HCT116 (cell line): ENCODE measurements around the gene LILRA2. TPM values are rescaled to one million over a fixed set of nuclear protein-coding genes. Genes with fewer than 3 reads are reported as not detected.

Source experiments
- ATAC-seq: fragments of 200-7000 bp; cut with Tn5 transposase; 2 replicates; pipeline ENCODE4 v1.9.1; 2020; ENCODE audit warnings: mild to moderate bottlenecking, moderate library complexity
- BruUV-seq: library from RNA; stranded (reverse); fragments of 400-500 nt; replicated peaks from 2 replicates; lab custom pipeline; 2021; lab: Mats Ljungman, UMichigan
- CTCF ChIA-PET: fragments of 300-600 bp; sonication (Branson Sonifier 250); formaldehyde crosslinking; loops from one replicate; lab custom pipeline; 2021; ENCODE audit warnings: antibody characterized with exemption; lab: Charles Lee
- POLR2A ChIA-PET: fragments of 300-600, 350-600 bp; sonication (Branson Sonifier 250); formaldehyde crosslinking; loops from one replicate; lab custom pipeline; 2021; ENCODE audit warnings: antibody characterized with exemption; lab: Charles Lee
- RAD21 ChIA-PET, 2 experiments: fragments of 300-600 bp; sonication (Branson Sonifier 250); formaldehyde crosslinking; loops; one replicate each; lab custom pipeline; 2023; ENCODE audit warnings: low total read pairs in 2 of 2; ENCODE audit not compliant: uncharacterized antibody in 2 of 2, unreplicated experiment in 2 of 2, low non-redundant PET in 1 of 2; lab: Charles Lee
- DNase-seq: peaks from one replicate; pipeline ENCODE4 v3.0.0-alpha.2; 2010; ENCODE audit warnings: low read depth, low spot score
- H2AFZ ChIP-seq: fragments of 200-600 bp; shearing (Covaris generic), sonication (generic); 2 replicates; pipeline ENCODE4 v1.6.1; 2017; ENCODE audit warnings: low read depth, mixed run types, mixed read lengths, antibody characterized with exemption, low read length; ENCODE audit not compliant: poor library complexity, severe bottlenecking
- H3K27ac ChIP-seq: 2 replicates; pipeline ENCODE4 v1.5.1; 2012; ENCODE audit warnings: low read depth, low read length
- H3K27me3 ChIP-seq: fragments of 200-600 bp; sonication (generic); 2 replicates; pipeline ENCODE4 v1.6.1; 2016; ENCODE audit warnings: mixed run types, low read length, mixed read lengths; ENCODE audit not compliant: insufficient read depth
- H3K36me3 ChIP-seq, 2 experiments: fragments of 200-500 bp in 1 of 2; fragments of 200-600 bp in 1 of 2; sonication (Bioruptor generic) in 1 of 2; sonication (generic) in 1 of 2; 2 replicates each; pipeline versions ENCODE4 v1.5.1 to v1.6.1; 2014 to 2016; ENCODE audit warnings: low read length in 2 of 2, inconsistent platforms in 1 of 2, mixed read lengths in 1 of 2, mixed run types in 1 of 2; ENCODE audit not compliant: insufficient read depth in 2 of 2, control insufficient read depth in 1 of 2
- H3K4me1 ChIP-seq, 2 experiments: fragments of 200-600 bp in 1 of 2; sonication (generic) in 1 of 2; 2 replicates each; pipeline versions ENCODE4 v1.5.1 to v1.6.1; 2012 to 2017; ENCODE audit warnings: low read length in 2 of 2, inconsistent platforms in 1 of 2, mild to moderate bottlenecking in 1 of 2, mixed read lengths in 1 of 2, mixed run types in 1 of 2, moderate library complexity in 1 of 2; ENCODE audit not compliant: insufficient read depth in 2 of 2, control insufficient read depth in 1 of 2
- H3K4me2 ChIP-seq: fragments of 200-600 bp; sonication (generic); 2 replicates; pipeline ENCODE4 v1.6.1; 2017; ENCODE audit warnings: mixed run types, low read length, mixed read lengths
- H3K4me3 ChIP-seq, 2 experiments: fragments of 200-600 bp in 1 of 2; sonication (generic) in 1 of 2; replicated peaks in 1 of 2; 2 replicates each; pipeline ENCODE4 v1.5.1; 2011 to 2016; ENCODE audit warnings: low read length in 2 of 2, control low read depth in 1 of 2, low read depth in 1 of 2, mild to moderate bottlenecking in 1 of 2, mixed read lengths in 1 of 2, mixed run types in 1 of 2
- H3K79me2 ChIP-seq: fragments of 200-600 bp; sonication (generic); 2 replicates; pipeline ENCODE4 v1.6.1; 2017; ENCODE audit warnings: mild to moderate bottlenecking, mixed run types, low read length, moderate library complexity, mixed read lengths; ENCODE audit not compliant: insufficient read depth
- H3K9ac ChIP-seq: fragments of 200-600 bp; sonication (generic); 2 replicates; pipeline ENCODE4 v1.6.1; 2016; ENCODE audit warnings: low read length, mixed read lengths
- H3K9me2 ChIP-seq: fragments of 200-600 bp; sonication (generic), shearing (Covaris generic); 2 replicates; pipeline ENCODE4 v1.6.1; 2017; ENCODE audit warnings: mixed run types, mild to moderate bottlenecking, moderate library complexity; ENCODE audit not compliant: insufficient read depth
- H3K9me3 ChIP-seq, 2 experiments: fragments of 200-500 bp in 1 of 2; fragments of 200-600 bp in 1 of 2; sonication (Bioruptor generic) in 1 of 2; sonication (generic) in 1 of 2; 2 replicates each; pipeline ENCODE4 v1.6.1; 2014 to 2017; ENCODE audit warnings: low read length in 2 of 2, mixed read lengths in 2 of 2, inconsistent platforms in 1 of 2, low read depth in 1 of 2, mild to moderate bottlenecking in 1 of 2, mixed run types in 1 of 2, moderate library complexity in 1 of 2; ENCODE audit not compliant: control insufficient read depth in 1 of 2, insufficient read depth in 1 of 2
- H4K20me1 ChIP-seq: fragments of 200-600 bp; sonication (generic), shearing (Covaris generic); 2 replicates; pipeline ENCODE4 v1.6.1; 2017; ENCODE audit warnings: mixed run types, mild to moderate bottlenecking, moderate library complexity; ENCODE audit not compliant: insufficient read depth
- EZH2 ChIP-seq: fragments of 200-600 bp; sonication (generic); IDR thresholded peaks from 2 replicates; pipeline ENCODE4 v1.6.1; 2017; ENCODE audit warnings: antibody characterized with exemption, mixed run types
- MAX ChIP-seq: IDR thresholded peaks from 2 replicates; pipeline ENCODE4 v1.6.1; 2012
- POLR2A ChIP-seq: IDR thresholded peaks from 2 replicates; pipeline ENCODE4 v1.7.0; 2011; ENCODE audit warnings: borderline replicate concordance; ENCODE audit not compliant: insufficient read depth, insufficient read length; ENCODE audit errors: extremely low read depth
- SIN3A ChIP-seq: IDR thresholded peaks from 2 replicates; pipeline ENCODE4 v1.6.1; 2012; ENCODE audit warnings: low read depth
- ZNF274 ChIP-seq: fragments of 200-500 bp; sonication (Bioruptor generic); IDR thresholded peaks from 2 replicates; pipeline ENCODE4 v1.6.1; 2014; ENCODE audit warnings: mild to moderate bottlenecking, low read depth, low read length, inconsistent platforms
- intact Hi-C: fragments of 100-400 bp; cut with micrococcal nuclease; formaldehyde crosslinking; loops from 2 replicates; pipeline ENCODE4 v1.10.0; 2022
- total RNA-seq: library from RNA; stranded (reverse); gene quantifications from one replicate; pipeline ENCODE4 v1.2.1, GENCODE V29; 2021; ENCODE audit not compliant: unreplicated experiment

Gene LILRA2
- total RNA-seq, 1 experiment from 2014 or later, result not detected

GRCh38 chr19:54554896-54555295 lies 18.7 kb upstream of the LILRA2 start:
- no peaks in the 10 kb centered on the region for H3K9me2 ChIP-seq
- TF ChIP-seq POLR2A (no peak), ZNF274 (no peak)
- DNase-seq (no peak), ATAC-seq (no peak)
- H3K27ac ChIP-seq, result no peak overlapping the region
- no peak overlapping the region for H2AFZ ChIP-seq
- no peak overlapping the region for H3K9ac ChIP-seq
- H3K4me3 ChIP-seq, result no peak overlapping the region
- H3K4me2 ChIP-seq, result no peak overlapping the region
- POLR2A ChIA-PET, result no interaction called here
- intact Hi-C loops, result no loop called here
- H3K9me3 ChIP-seq, result no peaks in the 10 kb centered on the region
- peaks cover 14% of the 10 kb centered on the region for H3K27me3 ChIP-seq
- no peaks in the 10 kb centered on the region for H3K79me2 ChIP-seq
- RAD21 ChIA-PET, result no interaction called here
- no peaks in the 10 kb centered on the region for H3K4me1 ChIP-seq
- H3K36me3 ChIP-seq, result no peaks in the 10 kb centered on the region
- no TSS peak for BruUV-seq
- H4K20me1 ChIP-seq, result no peaks in the 10 kb centered on the region
- CTCF ChIA-PET, result no interaction called here

GRCh38 chr19:54556194-54556593 lies 17.4 kb upstream of the LILRA2 start:
- ATAC-seq, result no peak
- H3K9me3 ChIP-seq, result no peaks in the 10 kb centered on the region
- no peak overlapping the region for H3K27ac ChIP-seq
- ChIA-PET RAD21 (no interaction called here), POLR2A (no interaction called here)
- no peaks in the 10 kb centered on the region for H3K79me2 ChIP-seq
- H3K4me3 ChIP-seq, result no peak overlapping the region
- intact Hi-C loops, result no loop called here
- H4K20me1 ChIP-seq, result no peaks in the 10 kb centered on the region
- no peaks in the 10 kb centered on the region for H3K36me3 ChIP-seq
- H2AFZ ChIP-seq, result no peak overlapping the region
- no TSS peak for BruUV-seq
- H3K9me2 ChIP-seq, result no peaks in the 10 kb centered on the region
- no peak for TF ChIP-seq MAX
- TF ChIP-seq POLR2A, result no peak
- TF ChIP-seq SIN3A, result no peak
- no peak for TF ChIP-seq EZH2
- TF ChIP-seq ZNF274, result no peak
- TF ChIP-seq, all 23 proteins: peak for 0
- H3K4me1 ChIP-seq, result no peaks in the 10 kb centered on the region
- CTCF ChIA-PET, result no interaction called here
- H3K27me3 ChIP-seq, result peaks cover 12% of the 10 kb centered on the region
- H3K9ac ChIP-seq, result no peak overlapping the region
- no peak overlapping the region for H3K4me2 ChIP-seq
- no peak for DNase-seq
